GM12875 (cell line): ENCODE measurements around the gene ZBED1.
"Not testable (repeated sequence)": the region's sequence is repeated elsewhere in the genome, so short reads cannot be mapped to it uniquely, and the experiment has no call there.

Experiments
- H3K4me3 ChIP-seq: one replicate; pipeline ENCODE4 v1.5.1; 2011; ENCODE audit warnings: low read depth, low read length, control low read depth
- CTCF ChIP-seq: IDR thresholded peaks from 2 replicates; pipeline ENCODE4 v1.5.1; 2011; ENCODE audit warnings: low read depth, mild to moderate bottlenecking, control low read depth, inconsistent platforms, low read length, moderate library complexity, borderline replicate concordance; ENCODE audit not compliant: insufficient read depth

Gene ZBED1

GRCh38 chrX:2461711-2462016 lies 39.1 kb downstream of the ZBED1 start:
- no peak overlapping the region for H3K4me3 ChIP-seq
- no peak for TF ChIP-seq CTCF

- not testable (repeated sequence) for H3K4me3 ChIP-seq
Observed at GRCh38 chrX:2460821-2461710, 39.7 kb downstream of the ZBED1 start.

- not testable (repeated sequence) for H3K4me3 ChIP-seq
Observed at GRCh38 chrX:2460048-2460447, 40.7 kb downstream of the ZBED1 start.

GRCh38 chrX:2458309-2458708 lies 42.5 kb downstream of the ZBED1 start:
- H3K4me3 ChIP-seq = no peak overlapping the region

GRCh38 chrX:2457289-2458133 lies 43.3 kb downstream of the ZBED1 start:
- TF ChIP-seq CTCF = no peak
- no peak overlapping the region for H3K4me3 ChIP-seq

More at GRCh38 chrX:2458309-2458708, 42.5 kb downstream of the ZBED1 start:
- no peak for TF ChIP-seq CTCF

GRCh38 chrX:2456091-2456490 lies 44.7 kb downstream of the ZBED1 start:
- H3K4me3 ChIP-seq = not testable (repeated sequence)

- not testable (repeated sequence) for H3K4me3 ChIP-seq
Observed at GRCh38 chrX:2454620-2455019, 46.2 kb downstream of the ZBED1 start.

- TF ChIP-seq CTCF = no peak
- no peak overlapping the region for H3K4me3 ChIP-seq
Observed at GRCh38 chrX:2452799-2453198, 48.0 kb downstream of the ZBED1 start.

GRCh38 chrX:2452317-2452784 lies 48.4 kb downstream of the ZBED1 start:
- TF ChIP-seq CTCF = no peak
- H3K4me3 ChIP-seq = no peak overlapping the region
